Glutamatergic neuron (in vitro differentiated cells): ENCODE measurements around the gene ADCY1. TPM values are rescaled to one million over a fixed set of nuclear protein-coding genes. Genes with fewer than 3 reads are reported as not detected.

Experiments used
- DNase-seq: peaks from one replicate; pipeline ENCODE4 v3.0.0; 2022
- H3K27ac Mint-ChIP-seq: one replicate; pipeline ENCODE4 v1.8.0; 2020; ENCODE audit warnings: mild to moderate bottlenecking, mixed read lengths, inconsistent platforms; ENCODE audit not compliant: unreplicated experiment
- H3K27me3 Mint-ChIP-seq: one replicate; pipeline ENCODE4 v1.8.0; 2020; ENCODE audit warnings: mild to moderate bottlenecking, moderate library complexity, mixed read lengths, inconsistent platforms; ENCODE audit not compliant: unreplicated experiment
- H3K36me3 Mint-ChIP-seq: one replicate; pipeline ENCODE4 v1.8.0; 2020; ENCODE audit warnings: mild to moderate bottlenecking, mixed read lengths, inconsistent platforms; ENCODE audit not compliant: unreplicated experiment
- H3K4me1 Mint-ChIP-seq: one replicate; pipeline ENCODE4 v1.8.0; 2020; ENCODE audit warnings: mild to moderate bottlenecking, low read depth, mixed read lengths, inconsistent platforms; ENCODE audit not compliant: unreplicated experiment
- H3K4me3 Mint-ChIP-seq: one replicate; pipeline ENCODE4 v1.8.0; 2020; ENCODE audit warnings: mild to moderate bottlenecking, mixed read lengths, inconsistent platforms; ENCODE audit not compliant: unreplicated experiment
- H3K9me3 Mint-ChIP-seq: one replicate; pipeline ENCODE4 v1.8.0; 2020; ENCODE audit warnings: mild to moderate bottlenecking, moderate library complexity, mixed read lengths, inconsistent platforms; ENCODE audit not compliant: unreplicated experiment
- total RNA-seq: library from RNA; stranded (reverse); fragmentation: NEBNext Ultra II Directional; extraction: Animal tissue kit (Norgen Biotek cat#: 25700); gene quantifications from one replicate; pipeline ENCODE4 v1.2.1, GENCODE V29; 2021; ENCODE audit not compliant: unreplicated experiment
- TF ChIP-seq, protein P1 (sequence below): fragments of 200-600 bp; sonication (generic); IDR thresholded peaks from one replicate; pipeline ENCODE4 v1.5.0; 2021; ENCODE audit not compliant: partially characterized antibody, unreplicated experiment

ADCY1 gene
- total RNA-seq, 1 donor from 2014 or later: 51.9 TPM

- Mint-ChIP-seq H3K27me3 (peaks cover 2% of the 10 kb centered on the region), H3K4me1 (no peaks in the 10 kb centered on the region), H3K9me3 (no peaks in the 10 kb centered on the region), H3K36me3 (no peaks in the 10 kb centered on the region), H3K27ac (no peak overlapping the region), H3K4me3 (no peak overlapping the region)
- no peak for DNase-seq
- TF ChIP-seq, protein P1, sequence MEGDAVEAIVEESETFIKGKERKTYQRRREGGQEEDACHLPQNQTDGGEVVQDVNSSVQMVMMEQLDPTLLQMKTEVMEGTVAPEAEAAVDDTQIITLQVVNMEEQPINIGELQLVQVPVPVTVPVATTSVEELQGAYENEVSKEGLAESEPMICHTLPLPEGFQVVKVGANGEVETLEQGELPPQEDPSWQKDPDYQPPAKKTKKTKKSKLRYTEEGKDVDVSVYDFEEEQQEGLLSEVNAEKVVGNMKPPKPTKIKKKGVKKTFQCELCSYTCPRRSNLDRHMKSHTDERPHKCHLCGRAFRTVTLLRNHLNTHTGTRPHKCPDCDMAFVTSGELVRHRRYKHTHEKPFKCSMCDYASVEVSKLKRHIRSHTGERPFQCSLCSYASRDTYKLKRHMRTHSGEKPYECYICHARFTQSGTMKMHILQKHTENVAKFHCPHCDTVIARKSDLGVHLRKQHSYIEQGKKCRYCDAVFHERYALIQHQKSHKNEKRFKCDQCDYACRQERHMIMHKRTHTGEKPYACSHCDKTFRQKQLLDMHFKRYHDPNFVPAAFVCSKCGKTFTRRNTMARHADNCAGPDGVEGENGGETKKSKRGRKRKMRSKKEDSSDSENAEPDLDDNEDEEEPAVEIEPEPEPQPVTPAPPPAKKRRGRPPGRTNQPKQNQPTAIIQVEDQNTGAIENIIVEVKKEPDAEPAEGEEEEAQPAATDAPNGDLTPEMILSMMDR: no peak
Measured at GRCh38 chr7:45695249-45695995, 121.3 kb downstream of the ADCY1 start.

GRCh38 chr7:45696476-45696875 is 122.3 kb downstream of the ADCY1 start:
- Mint-ChIP-seq H3K27me3 (peaks cover 2% of the 10 kb centered on the region), H3K27ac (no peak overlapping the region), H3K4me1 (no peaks in the 10 kb centered on the region), H3K36me3 (no peaks in the 10 kb centered on the region), H3K9me3 (no peaks in the 10 kb centered on the region), H3K4me3 (no peak overlapping the region)
- DNase-seq: no peak
- TF ChIP-seq, protein P1: no peak

- H3K27me3 Mint-ChIP-seq: peaks cover 2% of the 10 kb centered on the region
- no peak overlapping the region for H3K27ac Mint-ChIP-seq
- no peaks in the 10 kb centered on the region for H3K36me3 Mint-ChIP-seq
- H3K4me3 Mint-ChIP-seq: no peak overlapping the region
- TF ChIP-seq, protein P1: no peak
- no peaks in the 10 kb centered on the region for H3K4me1 Mint-ChIP-seq
- no peak for DNase-seq
- H3K9me3 Mint-ChIP-seq: no peaks in the 10 kb centered on the region
Measured at GRCh38 chr7:45697576-45698136, 123.5 kb downstream of the ADCY1 start.

GRCh38 chr7:45698303-45699014 is 124.3 kb downstream of the ADCY1 start:
- Mint-ChIP-seq H3K27ac (no peak overlapping the region), H3K36me3 (no peaks in the 10 kb centered on the region), H3K27me3 (peaks cover 2% of the 10 kb centered on the region), H3K4me1 (peaks cover 3% of the 10 kb centered on the region), H3K9me3 (no peaks in the 10 kb centered on the region), H3K4me3 (no peak overlapping the region)
- no peak for DNase-seq
- TF ChIP-seq, protein P1: no peak

DNA sequence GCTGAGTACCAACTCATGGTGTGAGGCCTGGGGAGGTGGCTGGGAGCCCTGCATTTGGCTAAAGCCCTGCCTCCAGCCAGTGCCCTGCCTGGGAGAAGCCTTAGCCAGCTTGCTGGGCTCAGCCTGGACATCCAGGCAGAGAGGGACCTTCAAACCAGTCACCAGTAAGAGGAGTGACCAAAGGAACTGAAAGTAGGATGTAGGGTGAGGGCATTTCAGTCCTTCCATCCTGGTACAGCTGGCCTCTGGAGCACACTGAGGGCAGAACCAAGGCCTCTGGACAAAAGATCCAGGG is 124.8 kb downstream of the ADCY1 start:
- Mint-ChIP-seq H3K4me1 (peaks cover 3% of the 10 kb centered on the region), H3K4me3 (no peak overlapping the region), H3K9me3 (no peaks in the 10 kb centered on the region), H3K27ac (no peak overlapping the region), H3K27me3 (peaks cover 2% of the 10 kb centered on the region), H3K36me3 (no peaks in the 10 kb centered on the region)
- no peak for DNase-seq
- TF ChIP-seq, protein P1: no peak
